HUES64 (cell line): ENCODE data around the gene MFSD6L.

ENCODE experiments used
- H3K27ac ChIP-seq: 2 replicates; pipeline ENCODE4 v1.7.0; 2013; ENCODE audit warnings: low read depth, low read length, inconsistent platforms
- H3K27me3 ChIP-seq: 2 replicates; pipeline ENCODE4 v1.6.1; 2013; ENCODE audit warnings: mild to moderate bottlenecking, low read length; ENCODE audit not compliant: insufficient read depth
- H3K36me3 ChIP-seq: 2 replicates; pipeline ENCODE4 v1.6.1; 2013; ENCODE audit warnings: mild to moderate bottlenecking, low read length; ENCODE audit not compliant: insufficient read depth
- H3K4me1 ChIP-seq: 2 replicates; pipeline ENCODE4 v1.6.1; 2013; ENCODE audit warnings: mild to moderate bottlenecking, low read length, moderate library complexity; ENCODE audit not compliant: insufficient read depth
- H3K4me3 ChIP-seq: 2 replicates; pipeline ENCODE4 v1.5.1; 2013; ENCODE audit warnings: mild to moderate bottlenecking, low read length, moderate library complexity
- H3K9ac ChIP-seq: 2 replicates; pipeline ENCODE4 v1.6.1; 2013; ENCODE audit warnings: mild to moderate bottlenecking, low read depth, low read length
- H3K9me3 ChIP-seq: 2 replicates; pipeline ENCODE4 v1.6.1; 2013; ENCODE audit warnings: low read depth, low read length; ENCODE audit not compliant: insufficient read depth
- WGBS: fragments of 150-250, 120-280 bp; methylation state at CpG from one replicate; pipeline ENCODE4 v1.1.7; 2013; ENCODE audit warnings: missing lambda C conversion rate; 5-methylcytosine and 5-hydroxymethylcytosine counted together

The MFSD6L gene

DNA sequence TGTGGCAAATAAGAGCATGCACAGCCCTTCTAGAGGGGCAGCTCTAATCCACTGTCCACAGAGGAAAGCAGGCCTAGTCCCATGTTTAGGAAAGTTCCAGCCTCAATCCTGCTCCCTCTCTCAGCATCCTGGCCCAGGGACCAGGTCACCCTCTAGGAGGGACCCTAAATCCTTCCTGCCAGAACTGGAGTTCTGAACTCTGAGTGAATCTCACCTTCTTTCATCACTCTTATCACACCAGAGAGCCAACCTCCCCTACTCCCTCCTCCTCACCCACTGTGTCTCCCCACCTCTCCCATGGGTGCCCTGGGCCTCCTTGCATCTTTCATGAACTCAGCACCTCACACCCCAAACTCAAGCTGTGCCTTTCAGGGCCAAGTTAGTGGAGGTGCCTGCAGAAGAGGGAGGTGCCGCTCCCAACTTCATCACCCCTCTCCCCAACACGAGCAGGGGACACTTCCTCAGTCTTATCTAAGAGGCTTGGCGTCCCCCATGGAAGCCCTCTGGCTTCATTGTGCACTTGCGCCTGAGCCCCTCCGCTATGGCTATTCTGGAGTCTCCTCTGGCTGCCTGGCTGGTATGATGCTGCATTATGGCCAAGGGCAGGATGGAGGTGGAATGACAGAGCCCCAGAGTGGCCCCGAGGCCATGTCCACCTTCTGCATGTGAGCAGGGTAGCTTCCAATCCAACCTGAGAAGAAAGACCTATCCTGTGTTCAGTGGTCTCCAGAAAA is 36.6 kb upstream of the MFSD6L start:
- Histone ChIP-seq H3K4me3 (no peak overlapping the region), H3K36me3 (no peaks in the 10 kb centered on the region), H3K27ac (no peak overlapping the region), H3K27me3 (no peaks in the 10 kb centered on the region), H3K9me3 (no peaks in the 10 kb centered on the region), H3K4me1 (0 out of 2 replicates have a peak, but pooled peaks cover 4% of the 10 kb centered on the region), H3K9ac (no peak overlapping the region)
- WGBS = 89% methylated on average over 6 of the region's 6 CpGs

DNA sequence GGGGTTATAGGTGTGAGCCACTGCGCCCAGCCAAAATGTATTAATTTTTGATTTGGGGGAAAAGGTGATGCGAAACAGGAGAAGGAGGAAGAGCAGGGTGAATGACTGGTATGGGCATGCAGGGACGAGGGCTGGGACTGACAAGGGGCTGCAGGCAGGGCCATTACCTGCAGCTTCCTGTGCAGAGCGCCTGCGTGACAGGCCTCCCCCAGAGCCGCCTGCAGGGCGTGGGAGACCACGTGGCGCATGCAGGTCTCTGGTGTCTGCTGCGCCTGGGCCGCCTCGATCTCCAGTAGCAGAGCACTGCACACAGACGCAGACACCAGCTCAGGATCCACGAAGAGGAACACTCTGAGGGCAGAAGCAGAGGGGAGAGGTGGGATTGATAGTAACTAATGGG is 35.9 kb upstream of the MFSD6L start:
- H3K9me3 ChIP-seq = no peaks in the 10 kb centered on the region
- no peak overlapping the region for H3K4me3 ChIP-seq
- 90% methylated on average over 14 of the region's 14 CpGs for WGBS
- 0 out of 2 replicates have a peak, but pooled peaks cover 4% of the 10 kb centered on the region for H3K4me1 ChIP-seq
- H3K27ac ChIP-seq = no peak overlapping the region
- no peaks in the 10 kb centered on the region for H3K27me3 ChIP-seq
- no peaks in the 10 kb centered on the region for H3K36me3 ChIP-seq
- no peak overlapping the region for H3K9ac ChIP-seq

GRCh38 chr17:8832711-8833352 is 33.7 kb upstream of the MFSD6L start:
- 71% methylated on average over 33 of the region's 33 CpGs for WGBS

DNA sequence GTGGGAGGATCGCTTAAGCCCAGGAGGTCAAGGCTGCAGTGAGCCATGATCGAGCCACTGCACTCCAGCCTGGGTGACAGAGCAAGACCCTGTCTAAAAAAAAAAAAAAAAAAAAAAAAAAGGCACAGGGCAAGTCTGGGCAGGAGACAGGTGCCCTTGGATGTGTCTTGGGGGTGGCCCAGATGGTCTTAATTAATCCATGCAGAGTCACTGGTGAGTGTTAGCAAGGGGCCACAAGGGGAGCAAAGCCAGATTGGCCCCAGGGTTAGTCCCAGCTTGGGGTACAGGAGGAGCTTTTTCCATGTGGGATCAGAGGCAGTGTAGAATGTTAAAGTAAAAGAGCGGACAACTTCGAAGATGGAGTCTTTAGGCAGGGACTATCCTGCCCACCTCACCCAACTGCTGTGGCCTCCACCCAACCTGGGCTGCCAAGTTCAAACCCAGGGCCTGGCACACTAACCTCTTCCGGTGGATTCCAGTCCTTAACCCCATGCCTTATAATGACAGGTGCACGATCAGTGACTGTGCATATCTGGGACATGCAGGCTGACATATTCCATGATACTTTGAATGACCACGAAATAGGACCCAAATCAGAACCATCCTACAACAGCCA is 32.2 kb upstream of the MFSD6L start:
- H3K4me3 ChIP-seq = no peak overlapping the region
- no peaks in the 10 kb centered on the region for H3K36me3 ChIP-seq
- 94% methylated on average over 7 of the region's 7 CpGs for WGBS
- H3K4me1 ChIP-seq = no peaks in the 10 kb centered on the region
- no peak overlapping the region for H3K9ac ChIP-seq
- no peaks in the 10 kb centered on the region for H3K9me3 ChIP-seq
- no peaks in the 10 kb centered on the region for H3K27me3 ChIP-seq
- no peak overlapping the region for H3K27ac ChIP-seq

More at GRCh38 chr17:8832711-8833352, 33.7 kb upstream of the MFSD6L start:
- no peaks in the 10 kb centered on the region for H3K36me3 ChIP-seq
- 0 out of 2 replicates have a peak, but pooled peaks cover 4% of the 10 kb centered on the region for H3K4me1 ChIP-seq
- H3K4me3 ChIP-seq = no peak overlapping the region
- H3K27ac ChIP-seq = no peak overlapping the region
- H3K9me3 ChIP-seq = no peaks in the 10 kb centered on the region
- no peak overlapping the region for H3K9ac ChIP-seq
- H3K27me3 ChIP-seq = no peaks in the 10 kb centered on the region

GRCh38 chr17:8830141-8830540 is 31.0 kb upstream of the MFSD6L start:
- Histone ChIP-seq H3K27ac (no peak overlapping the region), H3K9me3 (no peaks in the 10 kb centered on the region), H3K9ac (no peak overlapping the region), H3K4me3 (no peak overlapping the region), H3K36me3 (no peaks in the 10 kb centered on the region), H3K27me3 (no peaks in the 10 kb centered on the region), H3K4me1 (no peaks in the 10 kb centered on the region)
- 88% methylated on average over 10 of the region's 10 CpGs for WGBS

- WGBS = 96% methylated on average over 16 of the region's 16 CpGs
- H3K27ac ChIP-seq = no peak overlapping the region
- no peaks in the 10 kb centered on the region for H3K4me1 ChIP-seq
- H3K9ac ChIP-seq = no peak overlapping the region
- H3K27me3 ChIP-seq = no peaks in the 10 kb centered on the region
- no peak overlapping the region for H3K4me3 ChIP-seq
- no peaks in the 10 kb centered on the region for H3K36me3 ChIP-seq
- H3K9me3 ChIP-seq = peaks cover 3% of the 10 kb centered on the region; the same call in 1 of the 2 replicates
These were observed 30.1 kb upstream of the MFSD6L start for GRCh38 chr17:8829036-8829941.

DNA sequence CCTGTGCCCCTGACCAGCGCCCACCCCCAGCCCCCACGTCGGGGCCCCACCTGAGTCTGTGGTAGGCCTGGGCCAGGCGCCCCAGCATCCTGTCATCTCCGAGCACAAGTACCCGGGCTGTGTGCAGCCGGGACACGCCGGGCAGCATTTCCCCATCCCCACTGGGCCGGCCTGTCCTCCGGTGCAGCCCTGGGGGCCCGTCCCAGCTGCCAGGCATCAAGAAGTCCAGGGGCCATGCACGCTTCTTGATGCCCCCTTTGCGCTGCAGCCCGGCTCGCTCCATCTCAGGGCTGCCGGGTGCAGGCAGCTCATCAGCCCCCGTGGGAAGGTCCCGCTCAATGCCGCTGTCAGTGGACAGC is 29.3 kb upstream of the MFSD6L start:
- H3K4me1 ChIP-seq = no peaks in the 10 kb centered on the region
- H3K9me3 ChIP-seq = peaks cover 4% of the 10 kb centered on the region; the same call in 1 of the 2 replicates
- no peak overlapping the region for H3K9ac ChIP-seq
- 94% methylated on average over 20 of the region's 20 CpGs for WGBS
- no peaks in the 10 kb centered on the region for H3K27me3 ChIP-seq
- no peak overlapping the region for H3K4me3 ChIP-seq
- H3K27ac ChIP-seq = no peak overlapping the region
- no peaks in the 10 kb centered on the region for H3K36me3 ChIP-seq

- no peaks in the 10 kb centered on the region for H3K27me3 ChIP-seq
- no peak overlapping the region for H3K4me3 ChIP-seq
- H3K9me3 ChIP-seq = peaks cover 4% of the 10 kb centered on the region; the same call in 1 of the 2 replicates
- no peak overlapping the region for H3K27ac ChIP-seq
- no peaks in the 10 kb centered on the region for H3K4me1 ChIP-seq
- no peaks in the 10 kb centered on the region for H3K36me3 ChIP-seq
- 93% methylated on average over 19 of the region's 19 CpGs for WGBS
- no peak overlapping the region for H3K9ac ChIP-seq
These were observed 27.8 kb upstream of the MFSD6L start for GRCh38 chr17:8826808-8827435.

DNA sequence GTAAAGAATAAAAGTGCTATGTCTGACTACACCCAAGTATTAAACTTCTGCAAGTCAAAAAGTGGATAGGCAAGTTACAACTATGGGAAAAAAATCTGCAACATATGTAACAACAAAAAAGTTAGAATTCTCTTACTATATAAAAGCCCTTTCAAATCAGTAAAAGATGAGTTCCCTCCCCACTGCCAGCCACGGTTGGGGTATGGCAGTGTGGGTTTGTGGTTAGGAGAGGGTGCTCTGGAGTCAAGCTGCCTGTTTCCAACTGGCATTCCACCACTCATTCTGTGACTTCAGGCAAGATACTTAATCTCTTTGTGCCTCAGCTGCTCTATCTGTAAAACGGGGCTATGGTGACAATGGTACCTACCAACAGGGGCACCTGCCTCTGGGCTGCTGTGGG is 26.6 kb upstream of the MFSD6L start:
- Histone ChIP-seq H3K9me3 (peaks cover 4% of the 10 kb centered on the region; the same call in 1 of the 2 replicates), H3K27me3 (no peaks in the 10 kb centered on the region), H3K36me3 (no peaks in the 10 kb centered on the region), H3K9ac (no peak overlapping the region), H3K4me1 (no peaks in the 10 kb centered on the region), H3K4me3 (no peak overlapping the region), H3K27ac (no peak overlapping the region)
- 94% methylated on average over 1 of the region's 2 CpGs for WGBS

DNA sequence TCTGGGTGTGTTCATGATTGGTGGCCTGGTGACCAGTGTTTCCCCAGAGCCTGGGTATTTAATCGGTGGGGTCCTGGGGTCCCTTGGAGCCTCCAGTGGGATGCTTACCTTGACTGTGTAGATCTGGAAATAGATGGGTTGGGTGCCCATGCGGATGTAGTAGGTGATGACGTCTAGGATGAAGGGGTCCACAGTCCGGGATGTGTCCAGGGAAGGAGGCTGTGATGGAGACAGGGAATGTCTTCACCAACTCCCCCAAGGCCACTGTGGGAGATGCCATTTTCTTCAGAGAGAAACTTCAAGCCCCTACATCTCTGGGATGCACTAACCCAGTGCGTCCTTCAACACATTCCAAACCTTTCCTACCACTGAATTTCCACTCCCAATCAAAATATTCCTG is 24.1 kb upstream of the MFSD6L start:
- no peaks in the 10 kb centered on the region for H3K4me1 ChIP-seq
- no peak overlapping the region for H3K9ac ChIP-seq
- no peak overlapping the region for H3K27ac ChIP-seq
- H3K9me3 ChIP-seq = peaks cover 4% of the 10 kb centered on the region; the same call in 1 of the 2 replicates
- H3K36me3 ChIP-seq = no peaks in the 10 kb centered on the region
- no peak overlapping the region for H3K4me3 ChIP-seq
- no peaks in the 10 kb centered on the region for H3K27me3 ChIP-seq
- WGBS = 97% methylated on average over 5 of the region's 5 CpGs
